ENCODE results near the gene RBBP5.
"Not testable (repeated sequence)": the region's sequence is repeated elsewhere in the genome, so short reads cannot be mapped to it uniquely, and the experiment has no call there.

Gene RBBP5

GRCh38 chr1:205161076-205161475 is 39.3 kb upstream of the RBBP5 start:
- no peak overlapping the region for H3K4me3 ChIP-seq (replicated peaks; ENCODE audit: low read depth, low read length)
- no peak for TF ChIP-seq CTCF (IDR thresholded peaks at IDR 0.05; ENCODE audit: low read length, missing control alignments)
- DNase-seq (ENCODE audit: low read depth) = no peak

GRCh38 chr1:205158048-205158616 is 36.4 kb upstream of the RBBP5 start:
- no peak for TF ChIP-seq CTCF (IDR thresholded peaks at IDR 0.05; ENCODE audit: low read length, missing control alignments)
- no peak for DNase-seq (ENCODE audit: low read depth)
- H3K4me3 ChIP-seq (replicated peaks; ENCODE audit: low read depth, low read length) = no peak overlapping the region

- DNase-seq (ENCODE audit: low read depth); H3K4me3 ChIP-seq (replicated peaks; ENCODE audit: low read depth, low read length): not testable (repeated sequence)
Measured at GRCh38 chr1:205155665-205156377, 34.0 kb upstream of the RBBP5 start.

GRCh38 chr1:205152505-205152904 is 30.7 kb upstream of the RBBP5 start:
- no peak for TF ChIP-seq CTCF (IDR thresholded peaks at IDR 0.05; ENCODE audit: low read length, missing control alignments)
- no peak for DNase-seq (ENCODE audit: low read depth)
- no peak overlapping the region for H3K4me3 ChIP-seq (replicated peaks; ENCODE audit: low read depth, low read length)

GRCh38 chr1:205150651-205151428 is 29.1 kb upstream of the RBBP5 start:
- DNase-seq (ENCODE audit: low read depth) = no peak
- no peak for TF ChIP-seq CTCF (IDR thresholded peaks at IDR 0.05; ENCODE audit: low read length, missing control alignments)

GRCh38 chr1:205147191-205147835 is 25.5 kb upstream of the RBBP5 start:
- no peak for TF ChIP-seq CTCF (IDR thresholded peaks at IDR 0.05; ENCODE audit: low read length, missing control alignments)
- no peak overlapping the region for H3K4me3 ChIP-seq (replicated peaks; ENCODE audit: low read depth, low read length)
- peak; percentile 54 for DNase-seq (ENCODE audit: low read depth)

More at GRCh38 chr1:205150651-205151428, 29.1 kb upstream of the RBBP5 start:
- no peak overlapping the region for H3K4me3 ChIP-seq (replicated peaks; ENCODE audit: low read depth, low read length)

GRCh38 chr1:205144751-205145150 is 23.0 kb upstream of the RBBP5 start:
- no peak overlapping the region for H3K4me3 ChIP-seq (replicated peaks; ENCODE audit: low read depth, low read length)
- TF ChIP-seq CTCF (IDR thresholded peaks at IDR 0.05; ENCODE audit: low read length, missing control alignments) = no peak
- DNase-seq (ENCODE audit: low read depth) = peak; percentile 74
